PC-9 (cell line): ENCODE data around the gene CAVIN3. TPM values are rescaled to one million over a fixed set of nuclear protein-coding genes. Genes with fewer than 3 reads are reported as not detected.

Source experiments
- BruUV-seq: library from RNA; stranded (reverse); fragments of 400-500 nt; replicated peaks from 2 replicates; lab custom pipeline; 2021; lab: Mats Ljungman, UMichigan
- CTCF ChIA-PET: fragments of 300-600 bp; sonication (Branson Sonifier 250); formaldehyde crosslinking; loops from one replicate; lab custom pipeline; 2022; ENCODE audit warnings: antibody characterized with exemption; lab: Charles Lee
- POLR2A ChIA-PET: fragments of 300-600 bp; sonication (Branson Sonifier 250); formaldehyde crosslinking; loops from one replicate; lab custom pipeline; 2022; ENCODE audit warnings: antibody characterized with exemption; ENCODE audit not compliant: unreplicated experiment; lab: Charles Lee
- DNase-seq, 2 experiments: peaks; one replicate each; pipeline versions ENCODE4 v3.0.0 to v3.0.0-alpha.2; 2015 to 2022; ENCODE audit warnings: mixed read lengths in 1 of 2
- H2AFZ ChIP-seq: fragments of 200-600 bp; sonication (generic); 2 replicates; pipeline ENCODE4 v1.8.1; 2017; ENCODE audit warnings: antibody characterized with exemption
- H3F3A ChIP-seq: fragments of 200-600 bp; sonication (generic); 2 replicates; pipeline ENCODE4 v1.8.1; 2017; ENCODE audit warnings: antibody characterized with exemption, mild to moderate bottlenecking, low read depth; ENCODE audit not compliant: insufficient read depth
- H3K27ac ChIP-seq: fragments of 200-600 bp; sonication (generic); 2 replicates; pipeline ENCODE4 v1.6.1; 2016; ENCODE audit warnings: mixed run types
- H3K27me3 ChIP-seq: fragments of 200-600 bp; sonication (generic); 2 replicates; pipeline ENCODE4 v1.6.1; 2016; ENCODE audit warnings: low read depth, mixed run types; ENCODE audit not compliant: insufficient read depth
- H3K36me3 ChIP-seq: fragments of 200-600 bp; sonication (generic); 2 replicates; pipeline ENCODE4 v1.6.1; 2016; ENCODE audit warnings: low read depth, mixed run types
- H3K4me1 ChIP-seq: fragments of 200-600 bp; sonication (generic); replicated peaks from 2 replicates; pipeline ENCODE4 v1.6.1; 2016; ENCODE audit warnings: mixed run types; ENCODE audit not compliant: insufficient read depth
- H3K4me2 ChIP-seq: fragments of 200-600 bp; sonication (generic); 2 replicates; pipeline ENCODE4 v1.6.1; 2017; ENCODE audit warnings: mixed run types
- H3K4me3 ChIP-seq: fragments of 200-600 bp; sonication (generic); 2 replicates; pipeline ENCODE4 v1.6.1; 2016; ENCODE audit warnings: mixed run types
- H3K79me2 ChIP-seq: fragments of 200-600 bp; sonication (generic); 2 replicates; pipeline ENCODE4 v1.6.1; 2017; ENCODE audit warnings: low read depth, mixed run types
- H3K9me2 ChIP-seq: fragments of 200-600 bp; sonication (generic); 2 replicates; pipeline ENCODE4 v1.8.1; 2017; ENCODE audit warnings: mild to moderate bottlenecking; ENCODE audit not compliant: insufficient read depth
- H3K9me3 ChIP-seq: fragments of 200-600 bp; sonication (generic); 2 replicates; pipeline ENCODE4 v1.8.1; 2016; ENCODE audit warnings: low read depth; ENCODE audit not compliant: insufficient read depth
- H4K20me1 ChIP-seq: fragments of 200-600 bp; sonication (generic); 2 replicates; pipeline ENCODE4 v1.8.1; 2017; ENCODE audit not compliant: insufficient read depth
- CTCF ChIP-seq: fragments of 200-600 bp; sonication (generic); conservative IDR thresholded peaks from 2 replicates; pipeline ENCODE4 v1.6.1; 2017; ENCODE audit warnings: mixed run types, antibody characterized with exemption, mild to moderate bottlenecking, moderate library complexity
- EZH2 ChIP-seq: fragments of 200-600 bp; sonication (generic); IDR thresholded peaks from 2 replicates; pipeline ENCODE4 v1.8.0; 2017; ENCODE audit warnings: antibody characterized with exemption, low read depth
- intact Hi-C: fragments of 100-400 bp; cut with micrococcal nuclease; formaldehyde crosslinking; loops from one replicate; pipeline ENCODE4 v1.10.0; 2022; ENCODE audit not compliant: unreplicated experiment
- total RNA-seq: library from RNA; stranded (reverse); gene quantifications from 2 replicates; pipeline ENCODE4 v1.2.3, GENCODE V29; 2021

CAVIN3 gene
- total RNA-seq, 1 experiment from 2014 or later, result 26.0 TPM

- no TSS peak for BruUV-seq
- DNase-seq, result no peak
- Histone ChIP-seq H3K4me3 (no peak overlapping the region), H3K4me2 (no peak overlapping the region), H3K9me2 (no peaks in the 10 kb centered on the region), H3K79me2 (no peaks in the 10 kb centered on the region), H3K27me3 (peaks cover 12% of the 10 kb centered on the region; the same call in 1 of the 2 replicates), H3K27ac (no peak overlapping the region), H3K9me3 (no peaks in the 10 kb centered on the region), H3K4me1 (no peaks in the 10 kb centered on the region), H4K20me1 (no peaks in the 10 kb centered on the region), H3F3A (no peaks in the 10 kb centered on the region), H2AFZ (no peak overlapping the region), H3K36me3 (no peaks in the 10 kb centered on the region)
- TF ChIP-seq EZH2 (no peak), CTCF (no peak)
- intact Hi-C loops, result no loop called here
- POLR2A ChIA-PET, result interaction anchor here (0.6 kb wide), 1 partner anchor 39 kb away, joined by 3 read pairs; no protein-coding TSS in a partner anchor
- CTCF ChIA-PET, result no interaction called here
Observed at GRCh38 chr11:6273188-6273587, 47.1 kb downstream of the CAVIN3 start.

- Histone ChIP-seq H3K36me3 (no peaks in the 10 kb centered on the region), H3K4me3 (no peak overlapping the region), H3K4me1 (no peaks in the 10 kb centered on the region), H3K79me2 (no peaks in the 10 kb centered on the region), H4K20me1 (no peaks in the 10 kb centered on the region), H3K9me3 (no peaks in the 10 kb centered on the region), H2AFZ (no peak overlapping the region), H3K27me3 (peaks cover 19% of the 10 kb centered on the region; the same call in 1 of the 2 replicates), H3F3A (no peaks in the 10 kb centered on the region), H3K27ac (no peak overlapping the region), H3K9me2 (no peaks in the 10 kb centered on the region), H3K4me2 (no peak overlapping the region)
- BruUV-seq, result no TSS peak
- TF ChIP-seq CTCF, result no peak
- TF ChIP-seq EZH2, result no peak
- DNase-seq, result no peak
- ChIA-PET CTCF (no interaction called here), POLR2A (no interaction called here)
- intact Hi-C loops, result no loop called here
Observed at GRCh38 chr11:6271598-6271997, 48.7 kb downstream of the CAVIN3 start.

GRCh38 chr11:6270584-6271246 is 49.6 kb downstream of the CAVIN3 start:
- CTCF ChIA-PET, result no interaction called here
- BruUV-seq, result no TSS peak
- H3K79me2 ChIP-seq, result no peaks in the 10 kb centered on the region
- intact Hi-C loops, result no loop called here
- H4K20me1 ChIP-seq, result no peaks in the 10 kb centered on the region
- no peak overlapping the region for H3K4me2 ChIP-seq
- H3K9me3 ChIP-seq, result no peaks in the 10 kb centered on the region
- no peak for DNase-seq
- H3K27me3 ChIP-seq, result peaks cover 16% of the 10 kb centered on the region; the same call in 1 of the 2 replicates
- no peaks in the 10 kb centered on the region for H3K9me2 ChIP-seq
- no peaks in the 10 kb centered on the region for H3K4me1 ChIP-seq
- POLR2A ChIA-PET, result no interaction called here
- H3K4me3 ChIP-seq, result no peak overlapping the region
- no peak overlapping the region for H3K27ac ChIP-seq
- H3K36me3 ChIP-seq, result no peaks in the 10 kb centered on the region
- no peaks in the 10 kb centered on the region for H3F3A ChIP-seq
- H2AFZ ChIP-seq, result no peak overlapping the region
- TF ChIP-seq EZH2, result no peak
- no peak for TF ChIP-seq CTCF
